Measurements from ENCODE around the gene WDR82.

WDR82 gene

DNA sequence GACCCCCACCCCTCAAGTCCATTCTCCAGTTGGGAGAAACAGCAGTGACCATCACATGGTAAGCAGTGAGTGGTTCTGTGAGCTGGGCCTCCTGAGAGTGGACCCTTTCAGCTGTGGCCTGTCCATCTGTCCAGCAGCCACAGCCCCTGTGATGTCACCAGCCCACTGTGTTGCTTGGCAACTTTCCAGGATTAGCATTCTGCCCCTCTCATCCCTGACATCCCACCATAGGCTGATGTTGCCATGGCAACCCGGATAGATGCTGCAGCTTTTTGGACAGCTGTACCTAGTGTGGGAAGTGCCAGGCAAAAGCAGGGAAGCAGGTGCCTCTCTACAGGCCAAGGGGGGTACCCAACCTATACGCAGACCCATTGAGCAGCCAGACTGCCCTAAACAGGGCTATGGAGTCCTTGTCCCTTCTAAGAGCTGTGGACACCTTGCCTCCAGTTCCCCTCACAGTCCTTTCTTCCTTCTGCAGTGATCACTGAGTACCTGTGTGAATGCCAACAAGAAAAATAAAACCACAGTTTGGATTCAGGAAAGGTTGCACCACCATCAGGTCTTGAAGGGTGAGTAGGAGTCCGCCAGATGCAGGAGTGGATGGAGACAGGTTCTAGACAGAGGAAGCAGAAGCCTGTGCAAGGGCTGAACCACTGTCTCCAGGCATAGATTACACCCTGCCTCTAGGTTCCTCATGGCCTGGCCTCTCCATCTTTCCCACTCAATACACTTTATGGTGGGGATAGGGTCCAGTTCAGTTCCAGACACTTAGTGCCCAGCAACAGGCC lies 37.7 kb upstream of the WDR82 start, which contains the start of gene DNAH1:
TSS of gene DNAH1 (plus strand) at position 343 of the 788 bp plus-strand sequence. CDS start 6,124 bp downstream, outside the sequence.
- in situ Hi-C loops (cut with HindIII; ENCODE audit: low pct_unique_long_range_greater_than_20kb, low sequenced_read_pairs), result no loop called here
- DNase-seq (ENCODE audit: low read depth in 1 of 2, low spot score in 1 of 2), result no peak
- no peak for TF ChIP-seq JUND (IDR thresholded peaks at IDR 0.05; ENCODE audit: low read depth)

GRCh38 chr3:52315006-52315405 lies 36.6 kb upstream of the WDR82 start:
- no peak for TF ChIP-seq JUND (IDR thresholded peaks at IDR 0.05; ENCODE audit: low read depth)
- in situ Hi-C loops (cut with HindIII; ENCODE audit: low pct_unique_long_range_greater_than_20kb, low sequenced_read_pairs), result no loop called here
- no peak for DNase-seq (ENCODE audit: low read depth in 1 of 2, low spot score in 1 of 2)

- DNase-seq (ENCODE audit: low read depth in 1 of 2, low spot score in 1 of 2), result no peak
- in situ Hi-C loops (cut with HindIII; ENCODE audit: low pct_unique_long_range_greater_than_20kb, low sequenced_read_pairs), result no loop called here
- no peak for TF ChIP-seq JUND (IDR thresholded peaks at IDR 0.05; ENCODE audit: low read depth)
Observed at GRCh38 chr3:52314489-52314888, 36.0 kb upstream of the WDR82 start.

GRCh38 chr3:52313774-52314188 lies 35.3 kb upstream of the WDR82 start:
- no peak for DNase-seq (ENCODE audit: low read depth in 1 of 2, low spot score in 1 of 2)
- in situ Hi-C loops (cut with HindIII; ENCODE audit: low pct_unique_long_range_greater_than_20kb, low sequenced_read_pairs), result no loop called here
- no peak for TF ChIP-seq JUND (IDR thresholded peaks at IDR 0.05; ENCODE audit: low read depth)

- no peak for DNase-seq (ENCODE audit: low read depth in 1 of 2, low spot score in 1 of 2)
- in situ Hi-C loops (cut with HindIII; ENCODE audit: low pct_unique_long_range_greater_than_20kb, low sequenced_read_pairs), result no loop called here
- no peak for TF ChIP-seq JUND (IDR thresholded peaks at IDR 0.05; ENCODE audit: low read depth)
Observed at GRCh38 chr3:52313188-52313773, 34.8 kb upstream of the WDR82 start.

DNA sequence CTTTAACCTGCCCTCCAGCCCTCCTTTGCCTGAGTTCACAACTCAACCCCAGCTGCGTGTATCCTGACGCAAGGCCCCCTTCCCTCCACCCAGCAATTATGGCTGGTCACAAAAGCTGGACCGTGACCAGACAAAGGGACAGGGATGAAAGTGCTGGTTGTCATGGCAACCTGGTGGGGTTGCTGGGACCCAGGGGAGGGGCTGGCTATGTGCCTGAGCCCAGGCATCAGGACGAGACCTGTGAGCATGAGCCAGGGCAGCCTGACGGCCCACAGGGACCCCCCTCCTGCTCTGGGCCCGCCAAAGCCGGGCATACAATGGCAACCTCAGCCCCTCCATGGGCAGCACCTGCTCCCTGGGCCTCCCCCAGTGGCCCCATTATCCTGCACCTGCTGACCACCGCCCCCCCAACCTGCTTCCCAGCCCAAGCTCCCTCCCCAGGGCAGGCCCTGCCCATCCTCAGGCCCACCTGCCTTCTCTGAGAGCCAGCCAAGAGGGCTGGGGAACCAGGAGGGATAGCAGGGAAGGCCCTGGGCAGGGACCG lies 33.2 kb upstream of the WDR82 start:
- in situ Hi-C loops (cut with HindIII; ENCODE audit: low pct_unique_long_range_greater_than_20kb, low sequenced_read_pairs), result no loop called here
- DNase-seq (ENCODE audit: low read depth in 1 of 2, low spot score in 1 of 2), result no peak
- no peak for TF ChIP-seq JUND (IDR thresholded peaks at IDR 0.05; ENCODE audit: low read depth)

- no peak for DNase-seq (ENCODE audit: low read depth in 1 of 2, low spot score in 1 of 2)
- in situ Hi-C loops (cut with HindIII; ENCODE audit: low pct_unique_long_range_greater_than_20kb, low sequenced_read_pairs), result no loop called here
- no peak for TF ChIP-seq JUND (IDR thresholded peaks at IDR 0.05; ENCODE audit: low read depth)
Observed at GRCh38 chr3:52310861-52311575, 32.6 kb upstream of the WDR82 start.

DNA sequence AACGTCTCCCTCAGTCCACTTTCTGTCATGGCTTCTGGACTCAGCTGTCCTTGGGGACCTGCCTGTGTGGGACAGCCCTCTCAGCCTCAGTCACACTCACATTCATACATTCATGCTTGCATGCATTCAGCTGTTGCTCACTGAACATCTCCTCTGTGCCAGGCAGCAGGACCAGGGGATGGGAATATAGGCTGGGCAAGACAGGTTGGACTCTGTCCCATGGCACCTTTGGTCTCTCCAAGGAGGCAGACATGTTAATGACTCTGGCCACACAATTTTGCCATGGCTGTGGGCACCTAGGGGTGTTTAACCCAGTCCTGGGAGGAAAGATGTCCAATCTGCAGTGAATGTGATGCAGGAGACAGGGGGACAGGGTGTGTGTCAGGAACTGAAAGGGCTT lies 29.9 kb upstream of the WDR82 start:
- no peak for TF ChIP-seq JUND (IDR thresholded peaks at IDR 0.05; ENCODE audit: low read depth)
- in situ Hi-C loops (cut with HindIII; ENCODE audit: low pct_unique_long_range_greater_than_20kb, low sequenced_read_pairs), result no loop called here
- DNase-seq (ENCODE audit: low read depth in 1 of 2, low spot score in 1 of 2), result no peak

DNA sequence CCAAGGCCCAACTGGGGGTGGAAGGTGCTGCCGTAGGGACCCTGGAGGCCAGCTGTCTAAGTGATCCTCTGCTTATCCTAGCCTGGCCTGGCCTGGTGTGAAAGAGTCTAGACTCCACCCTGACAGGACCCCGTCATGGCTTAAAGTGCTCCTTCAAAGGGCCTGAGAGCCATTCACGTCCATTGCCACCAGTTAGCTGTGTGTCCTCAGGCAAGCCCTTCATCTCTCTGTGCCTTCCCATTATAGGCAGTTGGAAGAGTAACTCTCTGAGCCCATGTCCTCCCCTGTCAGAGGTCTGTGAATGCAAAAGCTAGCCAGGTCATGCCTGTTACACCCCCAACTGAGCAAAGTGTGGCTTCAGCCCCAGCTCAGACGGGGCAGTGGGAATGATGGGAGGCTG lies 28.5 kb upstream of the WDR82 start:
- no peak for DNase-seq (ENCODE audit: low read depth in 1 of 2, low spot score in 1 of 2)
- TF ChIP-seq JUND (IDR thresholded peaks at IDR 0.05; ENCODE audit: low read depth), result no peak
- in situ Hi-C loops (cut with HindIII; ENCODE audit: low pct_unique_long_range_greater_than_20kb, low sequenced_read_pairs), result no loop called here

DNA sequence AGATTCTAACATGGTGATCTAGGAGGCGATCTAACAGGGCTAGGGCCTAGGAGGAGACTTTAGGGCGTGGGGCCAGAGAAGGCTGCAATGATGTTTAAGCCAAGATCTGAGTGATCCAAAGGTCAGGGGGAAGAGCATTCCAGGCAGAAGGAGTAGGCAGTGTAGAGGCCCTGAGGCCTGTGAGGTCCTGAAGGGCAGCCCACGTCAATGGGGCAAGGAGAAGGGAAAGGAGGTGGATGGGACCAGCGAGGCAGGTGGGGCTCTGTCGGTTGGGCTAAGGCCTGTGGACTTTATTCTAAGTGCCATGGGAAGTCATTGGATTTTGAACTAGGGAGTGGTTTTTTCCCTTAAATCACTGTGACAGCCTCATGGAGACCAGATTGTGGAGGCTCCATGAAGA lies 27.5 kb upstream of the WDR82 start:
- no peak for DNase-seq (ENCODE audit: low read depth in 1 of 2, low spot score in 1 of 2)
- in situ Hi-C loops (cut with HindIII; ENCODE audit: low pct_unique_long_range_greater_than_20kb, low sequenced_read_pairs), result no loop called here
- no peak for TF ChIP-seq JUND (IDR thresholded peaks at IDR 0.05; ENCODE audit: low read depth)

- TF ChIP-seq JUND (IDR thresholded peaks at IDR 0.05; ENCODE audit: low read depth), result no peak
- no peak for DNase-seq (ENCODE audit: low read depth in 1 of 2, low spot score in 1 of 2)
- in situ Hi-C loops (cut with HindIII; ENCODE audit: low pct_unique_long_range_greater_than_20kb, low sequenced_read_pairs), result no loop called here
Observed at GRCh38 chr3:52303811-52304210, 25.4 kb upstream of the WDR82 start.

DNA sequence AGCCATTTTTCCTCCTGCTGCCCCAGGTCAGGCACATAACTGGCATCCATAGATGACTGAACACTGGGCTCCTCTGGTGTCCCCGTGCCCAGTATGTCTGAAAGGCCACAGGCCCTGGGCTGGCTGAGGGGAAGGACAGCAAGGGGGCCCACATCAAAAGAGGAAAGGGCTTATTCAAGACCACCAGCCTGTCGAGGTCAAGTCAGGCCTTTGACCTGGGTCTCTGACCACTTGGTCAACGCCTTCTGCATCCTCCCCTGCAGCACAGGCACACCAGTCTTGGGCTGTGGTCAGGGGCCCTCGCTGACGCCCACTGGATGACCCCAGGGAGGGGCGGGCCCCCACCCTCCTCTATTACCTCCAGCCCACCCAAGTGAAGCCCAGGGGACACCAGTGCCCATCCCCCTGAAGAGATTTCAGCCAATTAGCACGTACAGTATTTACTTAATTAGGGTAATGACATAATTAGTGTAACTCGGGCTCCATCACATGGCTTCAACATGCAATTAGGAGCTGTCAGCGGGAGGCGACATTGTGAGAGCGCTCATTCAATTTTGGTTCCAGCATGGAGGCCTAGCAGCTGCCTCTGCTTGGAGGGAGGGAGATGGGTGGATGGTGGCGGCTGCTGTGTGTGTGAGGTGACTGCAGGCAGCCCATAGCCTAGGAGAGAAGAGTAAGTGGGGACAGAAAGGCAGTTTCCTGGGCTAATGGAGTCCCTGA lies 24.1 kb upstream of the WDR82 start:
- no peak for DNase-seq (ENCODE audit: low read depth in 1 of 2, low spot score in 1 of 2)
- in situ Hi-C loops (cut with HindIII; ENCODE audit: low pct_unique_long_range_greater_than_20kb, low sequenced_read_pairs), result no loop called here
- no peak for TF ChIP-seq JUND (IDR thresholded peaks at IDR 0.05; ENCODE audit: low read depth)

Data from T47D (cell line).